OCI-LY7 (cell line): ENCODE results near the gene SCGB3A1. TPM values are rescaled to one million over a fixed set of nuclear protein-coding genes. Genes with fewer than 3 reads are reported as not detected.

ENCODE experiments used
- BruUV-seq: library from RNA; stranded (reverse); fragments of 400-500 nt; replicated peaks from 2 replicates; lab custom pipeline; 2021; lab: Mats Ljungman, UMichigan
- CTCF ChIA-PET: fragments of 300-600 bp; sonication (Branson Sonifier 250); formaldehyde crosslinking; loops from one replicate; lab custom pipeline; 2022; ENCODE audit warnings: antibody characterized with exemption; ENCODE audit not compliant: unreplicated experiment; lab: Charles Lee
- POLR2A ChIA-PET: fragments of 300-600 bp; sonication (Branson Sonifier 250); formaldehyde crosslinking; loops from one replicate; lab custom pipeline; 2022; ENCODE audit warnings: antibody characterized with exemption; lab: Charles Lee
- DNase-seq: peaks from one replicate; pipeline ENCODE4 v3.0.0-alpha.2; 2015; ENCODE audit warnings: low spot score
- H2AFZ ChIP-seq: fragments of 200-600 bp; sonication (generic), shearing (Covaris generic); 2 replicates; pipeline ENCODE4 v1.6.1; 2014; ENCODE audit warnings: mild to moderate bottlenecking, antibody characterized with exemption, low read length, moderate library complexity
- H3K27ac ChIP-seq: fragments of 200-600 bp; sonication (generic); 2 replicates; pipeline ENCODE4 v1.5.1; 2014; ENCODE audit warnings: mixed run types, low read depth, mild to moderate bottlenecking, moderate library complexity, low read length, inconsistent platforms; ENCODE audit not compliant: poor library complexity, severe bottlenecking
- H3K36me3 ChIP-seq: fragments of 200-600 bp; sonication (generic); 2 replicates; pipeline ENCODE4 v1.6.1; 2014; ENCODE audit warnings: mild to moderate bottlenecking, antibody characterized with exemption, low read length, moderate library complexity, mixed read lengths; ENCODE audit not compliant: insufficient read depth
- H3K4me1 ChIP-seq: fragments of 200-600 bp; sonication (generic); 2 replicates; pipeline ENCODE4 v1.5.1; 2014; ENCODE audit warnings: mild to moderate bottlenecking, low read length; ENCODE audit not compliant: insufficient read depth, poor library complexity, severe bottlenecking
- H3K4me2 ChIP-seq: fragments of 200-600 bp; sonication (generic); 2 replicates; pipeline ENCODE4 v1.6.1; 2014; ENCODE audit warnings: mild to moderate bottlenecking, low read length
- H3K4me3 ChIP-seq: fragments of 200-600 bp; sonication (generic); 2 replicates; pipeline ENCODE4 v1.5.1; 2014; ENCODE audit warnings: mild to moderate bottlenecking, low read depth, low read length; ENCODE audit not compliant: poor library complexity, severe bottlenecking
- H3K79me2 ChIP-seq: fragments of 200-600 bp; sonication (generic); 2 replicates; pipeline ENCODE4 v1.6.1; 2016; ENCODE audit warnings: low read depth, mild to moderate bottlenecking, low read length, moderate library complexity, mixed read lengths; ENCODE audit not compliant: insufficient read depth
- H3K9me2 ChIP-seq: fragments of 200-600 bp; sonication (generic); 2 replicates; pipeline ENCODE4 v1.6.1; 2016; ENCODE audit warnings: mild to moderate bottlenecking, low read length, mixed read lengths; ENCODE audit not compliant: insufficient read depth
- H3K9me3 ChIP-seq: fragments of 200-600 bp; sonication (generic); 2 replicates; pipeline ENCODE4 v1.6.1; 2014; ENCODE audit warnings: mild to moderate bottlenecking, mixed run types, low read length, mixed read lengths
- H4K20me1 ChIP-seq: fragments of 200-600 bp; sonication (generic); 2 replicates; pipeline ENCODE4 v1.6.1; 2014; ENCODE audit warnings: mild to moderate bottlenecking, antibody characterized with exemption, low read length, moderate library complexity, mixed read lengths; ENCODE audit not compliant: insufficient read depth
- EZH2phosphoT487 ChIP-seq: fragments of 200-600 bp; sonication (generic); IDR thresholded peaks from 2 replicates; pipeline ENCODE4 v1.6.1; 2018; ENCODE audit warnings: low read depth, borderline replicate concordance, mild to moderate bottlenecking, mixed run types, antibody characterized with exemption, low read length, moderate library complexity, mixed read lengths
- intact Hi-C: fragments of 100-400 bp; cut with micrococcal nuclease; formaldehyde crosslinking; loops from one replicate; pipeline ENCODE4 v1.10.0; 2022; ENCODE audit not compliant: unreplicated experiment
- total RNA-seq, 2 experiments: library from RNA; depleted of rRNA in 1 of 2; stranded (reverse); fragments of >200 nt in 1 of 2; shearing (Covaris generic) in 1 of 2; gene quantifications; 2 replicates each; pipeline ENCODE4 v1.2.3, GENCODE V29; 2014 to 2022
- TF ChIP-seq, protein P1 (sequence below): fragments of 200-600 bp; sonication (generic); conservative IDR thresholded peaks from 2 replicates; pipeline ENCODE4 v1.5.1; 2014; ENCODE audit warnings: mild to moderate bottlenecking, antibody characterized with exemption, low read length, moderate library complexity, mixed read lengths

Gene SCGB3A1
- total RNA-seq, 2 experiments from 2014 or later: not detected

GRCh38 chr5:180609817-180610550 lies 18.7 kb upstream of the SCGB3A1 start:
- H3K36me3 ChIP-seq: no peaks in the 10 kb centered on the region
- no peak overlapping the region for H3K4me3 ChIP-seq
- no peaks in the 10 kb centered on the region for H3K79me2 ChIP-seq
- no peaks in the 10 kb centered on the region for H3K9me2 ChIP-seq
- CTCF ChIA-PET: no interaction called here
- intact Hi-C loops: loop anchor here (5.0 kb wide), 1 partner anchor 113 kb away; no protein-coding TSS in a partner anchor
- H3K9me3 ChIP-seq: no peaks in the 10 kb centered on the region
- DNase-seq: no peak
- H4K20me1 ChIP-seq: no peaks in the 10 kb centered on the region
- H2AFZ ChIP-seq: no peak overlapping the region
- TF ChIP-seq, protein P1, sequence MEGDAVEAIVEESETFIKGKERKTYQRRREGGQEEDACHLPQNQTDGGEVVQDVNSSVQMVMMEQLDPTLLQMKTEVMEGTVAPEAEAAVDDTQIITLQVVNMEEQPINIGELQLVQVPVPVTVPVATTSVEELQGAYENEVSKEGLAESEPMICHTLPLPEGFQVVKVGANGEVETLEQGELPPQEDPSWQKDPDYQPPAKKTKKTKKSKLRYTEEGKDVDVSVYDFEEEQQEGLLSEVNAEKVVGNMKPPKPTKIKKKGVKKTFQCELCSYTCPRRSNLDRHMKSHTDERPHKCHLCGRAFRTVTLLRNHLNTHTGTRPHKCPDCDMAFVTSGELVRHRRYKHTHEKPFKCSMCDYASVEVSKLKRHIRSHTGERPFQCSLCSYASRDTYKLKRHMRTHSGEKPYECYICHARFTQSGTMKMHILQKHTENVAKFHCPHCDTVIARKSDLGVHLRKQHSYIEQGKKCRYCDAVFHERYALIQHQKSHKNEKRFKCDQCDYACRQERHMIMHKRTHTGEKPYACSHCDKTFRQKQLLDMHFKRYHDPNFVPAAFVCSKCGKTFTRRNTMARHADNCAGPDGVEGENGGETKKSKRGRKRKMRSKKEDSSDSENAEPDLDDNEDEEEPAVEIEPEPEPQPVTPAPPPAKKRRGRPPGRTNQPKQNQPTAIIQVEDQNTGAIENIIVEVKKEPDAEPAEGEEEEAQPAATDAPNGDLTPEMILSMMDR: no peak
- no peak for TF ChIP-seq EZH2phosphoT487
- no peak overlapping the region for H3K4me2 ChIP-seq
- H3K27ac ChIP-seq: no peak overlapping the region
- POLR2A ChIA-PET: interaction anchor here (0.5 kb wide), 1 partner anchor 1985 kb away, joined by 4 read pairs; no protein-coding TSS in a partner anchor
- no TSS peak for BruUV-seq
- H3K4me1 ChIP-seq: no peaks in the 10 kb centered on the region

- Histone ChIP-seq H3K27ac (no peak overlapping the region), H3K9me3 (no peaks in the 10 kb centered on the region), H3K79me2 (no peaks in the 10 kb centered on the region), H3K36me3 (no peaks in the 10 kb centered on the region), H3K4me2 (no peak overlapping the region), H3K4me1 (no peaks in the 10 kb centered on the region), H4K20me1 (no peaks in the 10 kb centered on the region), H2AFZ (no peak overlapping the region), H3K9me2 (no peaks in the 10 kb centered on the region), H3K4me3 (no peak overlapping the region)
- POLR2A ChIA-PET: no interaction called here
- CTCF ChIA-PET: no interaction called here
- BruUV-seq: no TSS peak
- no peak for DNase-seq
- intact Hi-C loops: loop anchor here (5.0 kb wide), 1 partner anchor 112 kb away; no protein-coding TSS in a partner anchor
- TF ChIP-seq, protein P1: no peak
- no peak for TF ChIP-seq EZH2phosphoT487
Observed at GRCh38 chr5:180609386-180609785, 18.1 kb upstream of the SCGB3A1 start.
